HCT116 (cell line): ENCODE results near the gene TFEB. TPM values are rescaled to one million over a fixed set of nuclear protein-coding genes. Genes with fewer than 3 reads are reported as not detected.

ENCODE experiments used
- ATAC-seq: fragments of 200-7000 bp; cut with Tn5 transposase; 2 replicates; pipeline ENCODE4 v1.9.1; 2020; ENCODE audit warnings: mild to moderate bottlenecking, moderate library complexity
- BruUV-seq: library from RNA; stranded (reverse); fragments of 400-500 nt; replicated peaks from 2 replicates; lab custom pipeline; 2021; lab: Mats Ljungman, UMichigan
- CTCF ChIA-PET: fragments of 300-600 bp; sonication (Branson Sonifier 250); formaldehyde crosslinking; loops from one replicate; lab custom pipeline; 2021; ENCODE audit warnings: antibody characterized with exemption; lab: Charles Lee
- POLR2A ChIA-PET: fragments of 300-600, 350-600 bp; sonication (Branson Sonifier 250); formaldehyde crosslinking; loops from one replicate; lab custom pipeline; 2021; ENCODE audit warnings: antibody characterized with exemption; lab: Charles Lee
- RAD21 ChIA-PET, 2 experiments: fragments of 300-600 bp; sonication (Branson Sonifier 250); formaldehyde crosslinking; loops; one replicate each; lab custom pipeline; 2023; ENCODE audit warnings: low total read pairs in 2 of 2; ENCODE audit not compliant: uncharacterized antibody in 2 of 2, unreplicated experiment in 2 of 2, low non-redundant PET in 1 of 2; lab: Charles Lee
- DNase-seq: peaks from one replicate; pipeline ENCODE4 v3.0.0-alpha.2; 2010; ENCODE audit warnings: low read depth, low spot score
- H2AFZ ChIP-seq: fragments of 200-600 bp; shearing (Covaris generic), sonication (generic); 2 replicates; pipeline ENCODE4 v1.6.1; 2017; ENCODE audit warnings: low read depth, mixed run types, mixed read lengths, antibody characterized with exemption, low read length; ENCODE audit not compliant: poor library complexity, severe bottlenecking
- H3K27ac ChIP-seq: 2 replicates; pipeline ENCODE4 v1.5.1; 2012; ENCODE audit warnings: low read depth, low read length
- H3K27me3 ChIP-seq: fragments of 200-600 bp; sonication (generic); 2 replicates; pipeline ENCODE4 v1.6.1; 2016; ENCODE audit warnings: mixed run types, low read length, mixed read lengths; ENCODE audit not compliant: insufficient read depth
- H3K36me3 ChIP-seq, 2 experiments: fragments of 200-500 bp in 1 of 2; fragments of 200-600 bp in 1 of 2; sonication (Bioruptor generic) in 1 of 2; sonication (generic) in 1 of 2; 2 replicates each; pipeline versions ENCODE4 v1.5.1 to v1.6.1; 2014 to 2016; ENCODE audit warnings: low read length in 2 of 2, inconsistent platforms in 1 of 2, mixed read lengths in 1 of 2, mixed run types in 1 of 2; ENCODE audit not compliant: insufficient read depth in 2 of 2, control insufficient read depth in 1 of 2
- H3K4me1 ChIP-seq, 2 experiments: fragments of 200-600 bp in 1 of 2; sonication (generic) in 1 of 2; 2 replicates each; pipeline versions ENCODE4 v1.5.1 to v1.6.1; 2012 to 2017; ENCODE audit warnings: low read length in 2 of 2, inconsistent platforms in 1 of 2, mild to moderate bottlenecking in 1 of 2, mixed read lengths in 1 of 2, mixed run types in 1 of 2, moderate library complexity in 1 of 2; ENCODE audit not compliant: insufficient read depth in 2 of 2, control insufficient read depth in 1 of 2
- H3K4me2 ChIP-seq: fragments of 200-600 bp; sonication (generic); 2 replicates; pipeline ENCODE4 v1.6.1; 2017; ENCODE audit warnings: mixed run types, low read length, mixed read lengths
- H3K4me3 ChIP-seq, 2 experiments: fragments of 200-600 bp in 1 of 2; sonication (generic) in 1 of 2; replicated peaks in 1 of 2; 2 replicates each; pipeline ENCODE4 v1.5.1; 2011 to 2016; ENCODE audit warnings: low read length in 2 of 2, control low read depth in 1 of 2, low read depth in 1 of 2, mild to moderate bottlenecking in 1 of 2, mixed read lengths in 1 of 2, mixed run types in 1 of 2
- H3K79me2 ChIP-seq: fragments of 200-600 bp; sonication (generic); 2 replicates; pipeline ENCODE4 v1.6.1; 2017; ENCODE audit warnings: mild to moderate bottlenecking, mixed run types, low read length, moderate library complexity, mixed read lengths; ENCODE audit not compliant: insufficient read depth
- H3K9ac ChIP-seq: fragments of 200-600 bp; sonication (generic); 2 replicates; pipeline ENCODE4 v1.6.1; 2016; ENCODE audit warnings: low read length, mixed read lengths
- H3K9me2 ChIP-seq: fragments of 200-600 bp; sonication (generic), shearing (Covaris generic); 2 replicates; pipeline ENCODE4 v1.6.1; 2017; ENCODE audit warnings: mixed run types, mild to moderate bottlenecking, moderate library complexity; ENCODE audit not compliant: insufficient read depth
- H3K9me3 ChIP-seq, 2 experiments: fragments of 200-500 bp in 1 of 2; fragments of 200-600 bp in 1 of 2; sonication (Bioruptor generic) in 1 of 2; sonication (generic) in 1 of 2; 2 replicates each; pipeline ENCODE4 v1.6.1; 2014 to 2017; ENCODE audit warnings: low read length in 2 of 2, mixed read lengths in 2 of 2, inconsistent platforms in 1 of 2, low read depth in 1 of 2, mild to moderate bottlenecking in 1 of 2, mixed run types in 1 of 2, moderate library complexity in 1 of 2; ENCODE audit not compliant: control insufficient read depth in 1 of 2, insufficient read depth in 1 of 2
- H4K20me1 ChIP-seq: fragments of 200-600 bp; sonication (generic), shearing (Covaris generic); 2 replicates; pipeline ENCODE4 v1.6.1; 2017; ENCODE audit warnings: mixed run types, mild to moderate bottlenecking, moderate library complexity; ENCODE audit not compliant: insufficient read depth
- CBX3 ChIP-seq: IDR thresholded peaks from 2 replicates; pipeline ENCODE4 v1.6.1; 2012; ENCODE audit warnings: low read depth
- CEBPB ChIP-seq: IDR thresholded peaks from 2 replicates; pipeline ENCODE4 v1.6.1; 2012; ENCODE audit warnings: low read depth
- EGR1 ChIP-seq: IDR thresholded peaks from 2 replicates; pipeline ENCODE4 v1.6.1; 2012; ENCODE audit warnings: low read depth
- ELF1 ChIP-seq: IDR thresholded peaks from 2 replicates; pipeline ENCODE4 v1.6.1; 2012; ENCODE audit warnings: low read depth, borderline replicate concordance
- EZH2 ChIP-seq: fragments of 200-600 bp; sonication (generic); IDR thresholded peaks from 2 replicates; pipeline ENCODE4 v1.6.1; 2017; ENCODE audit warnings: antibody characterized with exemption, mixed run types
- EZH2phosphoT487 ChIP-seq: fragments of 200-600 bp; IDR thresholded peaks from 2 replicates; pipeline ENCODE4 v1.6.1; 2018; ENCODE audit warnings: antibody characterized with exemption, borderline replicate concordance
- FOSL1 ChIP-seq: IDR thresholded peaks from 2 replicates; pipeline ENCODE4 v1.6.1; 2012; ENCODE audit warnings: low read depth
- JUND ChIP-seq: IDR thresholded peaks from 2 replicates; pipeline ENCODE4 v1.6.1; 2012
- POLR2A ChIP-seq: IDR thresholded peaks from 2 replicates; pipeline ENCODE4 v1.7.0; 2011; ENCODE audit warnings: borderline replicate concordance; ENCODE audit not compliant: insufficient read depth, insufficient read length; ENCODE audit errors: extremely low read depth
- POLR2AphosphoS5 ChIP-seq: IDR thresholded peaks from 2 replicates; pipeline ENCODE4 v1.6.1; 2011; ENCODE audit warnings: mild to moderate bottlenecking, low read depth, low read length, moderate library complexity
- RAD21 ChIP-seq: IDR thresholded peaks from 2 replicates; pipeline ENCODE4 v1.6.1; 2012; ENCODE audit warnings: low read depth, mild to moderate bottlenecking
- TCF7L2 ChIP-seq: IDR thresholded peaks from 2 replicates; pipeline ENCODE4 v1.7.0; 2011; ENCODE audit warnings: borderline replicate concordance, inconsistent platforms; ENCODE audit not compliant: insufficient read depth, insufficient read length; ENCODE audit errors: extremely low read depth
- YY1 ChIP-seq: IDR thresholded peaks from 2 replicates; pipeline ENCODE4 v1.6.1; 2011; ENCODE audit warnings: low read length, low read depth, moderate library complexity, mild to moderate bottlenecking; ENCODE audit not compliant: insufficient replicate concordance; ENCODE audit errors: extremely low read depth
- ZNF274 ChIP-seq: fragments of 200-500 bp; sonication (Bioruptor generic); IDR thresholded peaks from 2 replicates; pipeline ENCODE4 v1.6.1; 2014; ENCODE audit warnings: mild to moderate bottlenecking, low read depth, low read length, inconsistent platforms
- intact Hi-C: fragments of 100-400 bp; cut with micrococcal nuclease; formaldehyde crosslinking; loops from 2 replicates; pipeline ENCODE4 v1.10.0; 2022
- total RNA-seq: library from RNA; stranded (reverse); gene quantifications from one replicate; pipeline ENCODE4 v1.2.1, GENCODE V29; 2021; ENCODE audit not compliant: unreplicated experiment
- TF ChIP-seq, protein P1 (sequence below): IDR thresholded peaks from 2 replicates; pipeline ENCODE4 v1.6.1; 2012
- TF ChIP-seq, protein P2 (sequence below), 3 experiments: fragments of 200-600 bp in 1 of 3; sonication (generic) in 1 of 3; IDR thresholded peaks in 2 of 3; conservative IDR thresholded peaks in 1 of 3; 2 replicates each; pipeline ENCODE4 v1.5.1; 2012 to 2017; ENCODE audit warnings: low read depth in 2 of 3, low read length in 2 of 3, antibody characterized with exemption in 1 of 3, borderline replicate concordance in 1 of 3, control low read depth in 1 of 3, mild to moderate bottlenecking in 1 of 3, mixed read lengths in 1 of 3, mixed run types in 1 of 3, moderate library complexity in 1 of 3; ENCODE audit not compliant: insufficient read depth in 1 of 3
- TF ChIP-seq, protein P3 (sequence below): IDR thresholded peaks from 2 replicates; pipeline ENCODE4 v1.6.1; 2012
- TF ChIP-seq, protein P4 (sequence below): IDR thresholded peaks from 2 replicates; pipeline ENCODE4 v1.6.1; 2012; ENCODE audit warnings: low read depth

TFEB gene
- total RNA-seq, 1 experiment from 2014 or later = 4.8 TPM

DNA sequence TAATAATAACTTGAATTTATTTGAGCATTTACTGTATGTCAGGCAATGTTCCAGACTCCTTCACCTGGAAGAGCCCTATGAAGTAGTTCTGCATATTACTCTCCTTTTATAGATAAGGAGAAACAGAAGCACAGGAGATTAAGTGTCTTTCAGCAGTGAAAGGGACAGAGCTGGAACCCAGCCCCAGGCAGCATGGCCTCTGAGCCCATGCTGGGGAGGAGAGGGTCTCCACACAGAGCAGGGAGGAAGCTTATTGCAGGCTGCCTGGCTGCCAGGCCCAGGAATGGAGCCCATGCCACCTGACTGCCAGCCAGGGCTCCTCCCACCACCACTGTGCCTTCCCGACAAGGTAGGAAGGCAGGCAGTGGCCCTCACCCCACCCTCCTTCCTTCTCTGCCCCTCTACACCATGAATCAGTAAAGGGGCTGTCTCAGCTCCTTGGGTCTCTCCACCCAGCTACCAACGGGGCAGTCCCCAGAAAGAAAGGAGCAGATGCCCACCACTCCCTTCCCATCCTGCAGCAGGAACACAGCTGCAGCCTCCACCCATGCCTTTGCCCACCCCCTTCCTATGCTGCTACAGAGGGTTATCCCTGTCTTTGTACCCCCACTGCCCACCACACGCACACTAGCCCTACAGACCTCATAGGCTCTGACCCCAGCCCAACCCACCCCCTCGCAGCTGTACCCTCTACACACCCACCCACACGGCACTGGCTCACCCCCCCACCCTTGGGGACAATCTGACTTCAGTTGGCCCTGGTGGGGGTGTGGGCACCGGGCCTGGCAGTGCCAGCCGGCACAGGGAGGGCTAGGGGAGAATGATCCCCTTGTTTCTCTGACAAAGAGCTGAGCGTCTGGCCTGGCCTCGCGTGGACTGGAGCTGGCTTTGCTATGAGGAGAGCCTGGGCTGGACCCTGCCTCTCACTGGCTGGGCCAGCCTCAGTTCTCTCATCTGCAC, 41.8 kb downstream of the TFEB start:
- no peaks in the 10 kb centered on the region for H3K27me3 ChIP-seq
- POLR2A ChIA-PET = no interaction called here
- H3K9me3 ChIP-seq = no peaks in the 10 kb centered on the region
- CTCF ChIA-PET = interaction anchor here (1.0 to 4.3 kb wide), 3 partner anchors 12 to 40 kb away, joined by 3 to 19 read pairs (median 4); no protein-coding TSS in a partner anchor
- ATAC-seq (0 out of 2 replicates have a peak, but pooled peaks have one; percentile 21), DNase-seq (no peak)
- BruUV-seq = no TSS peak
- intact Hi-C loops = no loop called here
- RAD21 ChIA-PET = no interaction called here
- H3K4me1 ChIP-seq = peaks cover 5 to 14% of the 10 kb centered on the region in 2 experiments; a peak in 3 of 4 replicates
- H3K9ac ChIP-seq = no peak overlapping the region
- H3K4me2 ChIP-seq = no peak overlapping the region
- H2AFZ ChIP-seq = no peak overlapping the region
- no peaks in the 10 kb centered on the region for H4K20me1 ChIP-seq
- H3K79me2 ChIP-seq = no peaks in the 10 kb centered on the region
- no peak overlapping the region for H3K4me3 ChIP-seq
- no peaks in the 10 kb centered on the region for H3K36me3 ChIP-seq
- no peaks in the 10 kb centered on the region for H3K9me2 ChIP-seq
- no peak overlapping the region for H3K27ac ChIP-seq
- TF ChIP-seq, protein P1, sequence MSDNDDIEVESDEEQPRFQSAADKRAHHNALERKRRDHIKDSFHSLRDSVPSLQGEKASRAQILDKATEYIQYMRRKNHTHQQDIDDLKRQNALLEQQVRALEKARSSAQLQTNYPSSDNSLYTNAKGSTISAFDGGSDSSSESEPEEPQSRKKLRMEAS = no peak
- TF ChIP-seq JUND = no peak
- no peak for TF ChIP-seq EGR1
- TF ChIP-seq RAD21 = no peak
- no peak for TF ChIP-seq ELF1
- TF ChIP-seq EZH2 = no peak
- no peak for TF ChIP-seq POLR2AphosphoS5
- TF ChIP-seq, protein P2, sequence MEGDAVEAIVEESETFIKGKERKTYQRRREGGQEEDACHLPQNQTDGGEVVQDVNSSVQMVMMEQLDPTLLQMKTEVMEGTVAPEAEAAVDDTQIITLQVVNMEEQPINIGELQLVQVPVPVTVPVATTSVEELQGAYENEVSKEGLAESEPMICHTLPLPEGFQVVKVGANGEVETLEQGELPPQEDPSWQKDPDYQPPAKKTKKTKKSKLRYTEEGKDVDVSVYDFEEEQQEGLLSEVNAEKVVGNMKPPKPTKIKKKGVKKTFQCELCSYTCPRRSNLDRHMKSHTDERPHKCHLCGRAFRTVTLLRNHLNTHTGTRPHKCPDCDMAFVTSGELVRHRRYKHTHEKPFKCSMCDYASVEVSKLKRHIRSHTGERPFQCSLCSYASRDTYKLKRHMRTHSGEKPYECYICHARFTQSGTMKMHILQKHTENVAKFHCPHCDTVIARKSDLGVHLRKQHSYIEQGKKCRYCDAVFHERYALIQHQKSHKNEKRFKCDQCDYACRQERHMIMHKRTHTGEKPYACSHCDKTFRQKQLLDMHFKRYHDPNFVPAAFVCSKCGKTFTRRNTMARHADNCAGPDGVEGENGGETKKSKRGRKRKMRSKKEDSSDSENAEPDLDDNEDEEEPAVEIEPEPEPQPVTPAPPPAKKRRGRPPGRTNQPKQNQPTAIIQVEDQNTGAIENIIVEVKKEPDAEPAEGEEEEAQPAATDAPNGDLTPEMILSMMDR (IDR thresholded peaks at IDR 0.05 in 2 of 3, conservative IDR thresholded peaks at IDR 0.05 in 1 of 3; ENCODE audit: borderline replicate concordance in 1 of 3, insufficient read depth in 1 of 3, low read depth in 2 of 3, low read length in 2 of 3) = no peak
- TF ChIP-seq TCF7L2 = no peak
- TF ChIP-seq, protein P3, sequence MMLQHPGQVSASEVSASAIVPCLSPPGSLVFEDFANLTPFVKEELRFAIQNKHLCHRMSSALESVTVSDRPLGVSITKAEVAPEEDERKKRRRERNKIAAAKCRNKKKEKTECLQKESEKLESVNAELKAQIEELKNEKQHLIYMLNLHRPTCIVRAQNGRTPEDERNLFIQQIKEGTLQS = no peak
- no peak for TF ChIP-seq FOSL1
- no peak for TF ChIP-seq CEBPB
- no peak for TF ChIP-seq POLR2A
- TF ChIP-seq ZNF274 = no peak
- no peak for TF ChIP-seq CBX3
- TF ChIP-seq EZH2phosphoT487 = no peak
- TF ChIP-seq, protein P4, sequence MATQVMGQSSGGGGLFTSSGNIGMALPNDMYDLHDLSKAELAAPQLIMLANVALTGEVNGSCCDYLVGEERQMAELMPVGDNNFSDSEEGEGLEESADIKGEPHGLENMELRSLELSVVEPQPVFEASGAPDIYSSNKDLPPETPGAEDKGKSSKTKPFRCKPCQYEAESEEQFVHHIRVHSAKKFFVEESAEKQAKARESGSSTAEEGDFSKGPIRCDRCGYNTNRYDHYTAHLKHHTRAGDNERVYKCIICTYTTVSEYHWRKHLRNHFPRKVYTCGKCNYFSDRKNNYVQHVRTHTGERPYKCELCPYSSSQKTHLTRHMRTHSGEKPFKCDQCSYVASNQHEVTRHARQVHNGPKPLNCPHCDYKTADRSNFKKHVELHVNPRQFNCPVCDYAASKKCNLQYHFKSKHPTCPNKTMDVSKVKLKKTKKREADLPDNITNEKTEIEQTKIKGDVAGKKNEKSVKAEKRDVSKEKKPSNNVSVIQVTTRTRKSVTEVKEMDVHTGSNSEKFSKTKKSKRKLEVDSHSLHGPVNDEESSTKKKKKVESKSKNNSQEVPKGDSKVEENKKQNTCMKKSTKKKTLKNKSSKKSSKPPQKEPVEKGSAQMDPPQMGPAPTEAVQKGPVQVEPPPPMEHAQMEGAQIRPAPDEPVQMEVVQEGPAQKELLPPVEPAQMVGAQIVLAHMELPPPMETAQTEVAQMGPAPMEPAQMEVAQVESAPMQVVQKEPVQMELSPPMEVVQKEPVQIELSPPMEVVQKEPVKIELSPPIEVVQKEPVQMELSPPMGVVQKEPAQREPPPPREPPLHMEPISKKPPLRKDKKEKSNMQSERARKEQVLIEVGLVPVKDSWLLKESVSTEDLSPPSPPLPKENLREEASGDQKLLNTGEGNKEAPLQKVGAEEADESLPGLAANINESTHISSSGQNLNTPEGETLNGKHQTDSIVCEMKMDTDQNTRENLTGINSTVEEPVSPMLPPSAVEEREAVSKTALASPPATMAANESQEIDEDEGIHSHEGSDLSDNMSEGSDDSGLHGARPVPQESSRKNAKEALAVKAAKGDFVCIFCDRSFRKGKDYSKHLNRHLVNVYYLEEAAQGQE = no peak
- no peak for TF ChIP-seq YY1
